ENCODE data around the gene CRYGC. TPM values are rescaled to one million over a fixed set of nuclear protein-coding genes. Genes with fewer than 3 reads are reported as not detected.
"Not testable (repeated sequence)": the region's sequence is repeated elsewhere in the genome, so short reads cannot be mapped to it uniquely, and the experiment has no call there.

CRYGC gene
- total and polyA plus RNA-seq, 2 experiments from 2014 or later: not detected

DNA sequence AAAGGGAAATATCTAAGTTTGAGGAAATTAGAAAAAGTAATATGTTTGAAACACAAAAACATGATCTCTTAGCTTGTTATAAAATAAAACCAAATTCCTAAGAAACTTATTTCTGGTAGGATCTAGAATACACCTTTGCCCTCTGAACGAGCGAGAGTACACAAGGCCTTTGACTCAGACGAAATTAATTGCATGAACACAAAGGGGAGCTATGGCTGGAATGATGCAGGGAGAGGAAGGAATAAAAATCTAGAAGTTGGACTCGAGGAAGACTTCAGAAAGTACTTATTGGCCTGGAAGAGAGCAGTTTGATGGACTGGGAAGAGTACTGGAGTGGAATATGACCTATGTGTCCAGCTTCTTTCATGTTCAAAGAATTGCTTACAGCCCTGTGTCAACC is 4.4 kb downstream of the CRYGC start (continued):
- no peak for TF ChIP-seq EZH2phosphoT487 (IDR thresholded peaks at IDR 0.05; ENCODE audit: unreplicated experiment)
- TF ChIP-seq, protein P1, sequence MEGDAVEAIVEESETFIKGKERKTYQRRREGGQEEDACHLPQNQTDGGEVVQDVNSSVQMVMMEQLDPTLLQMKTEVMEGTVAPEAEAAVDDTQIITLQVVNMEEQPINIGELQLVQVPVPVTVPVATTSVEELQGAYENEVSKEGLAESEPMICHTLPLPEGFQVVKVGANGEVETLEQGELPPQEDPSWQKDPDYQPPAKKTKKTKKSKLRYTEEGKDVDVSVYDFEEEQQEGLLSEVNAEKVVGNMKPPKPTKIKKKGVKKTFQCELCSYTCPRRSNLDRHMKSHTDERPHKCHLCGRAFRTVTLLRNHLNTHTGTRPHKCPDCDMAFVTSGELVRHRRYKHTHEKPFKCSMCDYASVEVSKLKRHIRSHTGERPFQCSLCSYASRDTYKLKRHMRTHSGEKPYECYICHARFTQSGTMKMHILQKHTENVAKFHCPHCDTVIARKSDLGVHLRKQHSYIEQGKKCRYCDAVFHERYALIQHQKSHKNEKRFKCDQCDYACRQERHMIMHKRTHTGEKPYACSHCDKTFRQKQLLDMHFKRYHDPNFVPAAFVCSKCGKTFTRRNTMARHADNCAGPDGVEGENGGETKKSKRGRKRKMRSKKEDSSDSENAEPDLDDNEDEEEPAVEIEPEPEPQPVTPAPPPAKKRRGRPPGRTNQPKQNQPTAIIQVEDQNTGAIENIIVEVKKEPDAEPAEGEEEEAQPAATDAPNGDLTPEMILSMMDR (conservative IDR thresholded peaks at IDR 0.05; ENCODE audit: low read depth in 2 of 2): no peak

DNA sequence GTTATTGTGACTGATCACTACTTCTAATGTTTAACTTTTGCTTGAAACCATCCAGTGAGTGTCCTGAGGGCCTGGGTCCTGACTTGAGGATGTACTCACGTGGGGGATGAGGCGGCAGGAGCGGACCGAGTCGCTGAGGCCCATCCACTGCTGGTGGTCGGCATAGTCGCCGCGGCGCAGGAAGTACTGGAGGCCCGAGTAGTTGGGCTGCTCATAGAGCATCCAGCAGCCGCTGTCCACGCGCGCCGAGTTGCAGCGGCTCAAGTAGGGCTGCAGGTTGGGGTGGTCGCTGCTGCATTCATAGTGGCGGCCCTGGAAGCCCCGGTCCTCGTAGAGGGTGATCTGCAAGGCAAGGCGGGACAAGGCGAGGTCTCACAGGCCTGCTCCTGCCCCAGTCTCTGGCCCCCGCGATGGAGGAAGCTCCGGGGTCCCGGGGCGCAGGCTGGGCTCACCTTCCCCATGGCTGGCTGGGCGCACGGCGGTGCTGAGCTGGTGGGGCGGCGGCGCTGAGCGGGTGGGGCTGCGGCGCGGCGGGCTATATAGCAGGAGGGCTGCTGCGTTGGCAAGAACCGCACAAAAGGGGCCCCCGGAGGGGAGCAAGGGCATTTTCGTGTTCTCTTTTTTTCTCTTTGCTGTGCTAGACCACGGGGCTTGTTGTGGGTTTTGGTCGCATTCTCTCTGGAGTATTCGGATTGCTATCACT is 5.5 kb downstream of the CRYGC start, which contains the start of gene CRYGD:
CRYGD (minus strand) TSS at position 512 of the 703 bp plus-strand sequence; CDS start at position 461, 51 bp downstream.
- H3K4me1 ChIP-seq (ENCODE audit: insufficient read depth); H3K36me3 Mint-ChIP-seq (ENCODE audit: low read depth); H3K9me2 ChIP-seq (ENCODE audit: insufficient read depth); H3K27me3 ChIP-seq (ENCODE audit: insufficient read depth); H3F3A ChIP-seq (replicated peaks; ENCODE audit: low read depth); H3K27ac Mint-ChIP-seq; H3K36me3 ChIP-seq (ENCODE audit: insufficient read depth); H4K20me1 ChIP-seq (replicated peaks; ENCODE audit: insufficient read depth); H3K27ac ChIP-seq (ENCODE audit: low read depth); H3K79me2 ChIP-seq (replicated peaks; ENCODE audit: insufficient read depth); H3K9me3 Mint-ChIP-seq: not testable (repeated sequence)
- ATAC-seq (peak; percentile 97), DNase-seq (ENCODE audit: low spot score) (peak; percentile 78)
- Histone ChIP-seq H3K4me2 (peak within 1 kb of the TSS; percentile 73), H2AFZ (peak within 1 kb of the TSS; percentile 77; the same call in 1 of the 2 replicates), H3K4me3 (peak within 1 kb of the TSS; percentile 52)
- Mint-ChIP-seq H3K27me3 (ENCODE audit: insufficient read depth, low read depth, poor library complexity) (peaks cover 16% of the 10 kb centered on the region), H3K4me1 (peaks cover 14% of the 10 kb centered on the region), H3K4me3 (peak within 1 kb of the TSS; percentile 73)
- TF ChIP-seq CREB1 (CRISPR knock-in tag; IDR thresholded peaks at IDR 0.05; ENCODE audit: low read depth) (peak; percentile 23; the same call in 1 of the 2 replicates), POLR2AphosphoS5 (IDR thresholded peaks at IDR 0.05; ENCODE audit: low read depth) (peak; percentile 48; the same call in 1 of the 2 replicates), ZNF114 (CRISPR knock-in tag; IDR thresholded peaks at IDR 0.05) (0 out of 2 replicates have a peak, but pooled peaks have one; percentile 49)

DNA sequence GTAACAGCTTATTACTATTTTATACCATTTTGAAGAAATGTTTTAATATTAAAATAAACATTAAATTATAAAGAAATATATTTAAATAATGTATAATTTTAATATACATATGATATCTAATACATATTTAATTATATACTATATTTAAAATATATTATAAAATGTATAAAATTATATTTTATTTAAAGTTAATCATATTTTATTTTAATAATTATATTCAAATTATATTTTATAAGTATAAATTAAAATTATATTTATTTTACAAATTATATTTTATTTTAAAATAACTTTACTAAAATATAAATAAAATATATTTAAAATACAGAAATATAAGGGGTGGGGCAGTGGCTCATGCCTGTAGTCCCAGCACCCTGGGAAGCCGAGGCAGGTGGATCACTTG is 7.4 kb downstream of the CRYGC start:
- H3K4me3 ChIP-seq: no peak overlapping the region
- no peak overlapping the region for H2AFZ ChIP-seq
- no peaks in the 10 kb centered on the region for H4K20me1 ChIP-seq (replicated peaks; ENCODE audit: insufficient read depth)
- H3K36me3 ChIP-seq (ENCODE audit: insufficient read depth): no peaks in the 10 kb centered on the region
- DNase-seq (ENCODE audit: low spot score) (no peak), ATAC-seq (no peak)
- H3K27me3 Mint-ChIP-seq (ENCODE audit: insufficient read depth, low read depth, poor library complexity): peaks cover 16% of the 10 kb centered on the region
- no peak overlapping the region for H3K4me3 Mint-ChIP-seq
- no peaks in the 10 kb centered on the region for H3K9me3 Mint-ChIP-seq
- H3K4me1 Mint-ChIP-seq: peaks cover 14% of the 10 kb centered on the region
- no peaks in the 10 kb centered on the region for H3K79me2 ChIP-seq (replicated peaks; ENCODE audit: insufficient read depth)
- H3K4me1 ChIP-seq (ENCODE audit: insufficient read depth): peaks cover 9% of the 10 kb centered on the region; the same call in 1 of the 2 replicates
- H3K9me2 ChIP-seq (ENCODE audit: insufficient read depth): no peaks in the 10 kb centered on the region
- H3K36me3 Mint-ChIP-seq (ENCODE audit: low read depth): no peaks in the 10 kb centered on the region
- no peak overlapping the region for H3K4me2 ChIP-seq
- no peak overlapping the region for H3K27ac ChIP-seq (ENCODE audit: low read depth)
- H3F3A ChIP-seq (replicated peaks; ENCODE audit: low read depth): 0 out of 2 replicates have a peak, but pooled peaks cover 3% of the 10 kb centered on the region
- no peaks in the 10 kb centered on the region for H3K27me3 ChIP-seq (ENCODE audit: insufficient read depth)
- H3K27ac Mint-ChIP-seq: no peak overlapping the region
- TF ChIP-seq, protein P2, sequence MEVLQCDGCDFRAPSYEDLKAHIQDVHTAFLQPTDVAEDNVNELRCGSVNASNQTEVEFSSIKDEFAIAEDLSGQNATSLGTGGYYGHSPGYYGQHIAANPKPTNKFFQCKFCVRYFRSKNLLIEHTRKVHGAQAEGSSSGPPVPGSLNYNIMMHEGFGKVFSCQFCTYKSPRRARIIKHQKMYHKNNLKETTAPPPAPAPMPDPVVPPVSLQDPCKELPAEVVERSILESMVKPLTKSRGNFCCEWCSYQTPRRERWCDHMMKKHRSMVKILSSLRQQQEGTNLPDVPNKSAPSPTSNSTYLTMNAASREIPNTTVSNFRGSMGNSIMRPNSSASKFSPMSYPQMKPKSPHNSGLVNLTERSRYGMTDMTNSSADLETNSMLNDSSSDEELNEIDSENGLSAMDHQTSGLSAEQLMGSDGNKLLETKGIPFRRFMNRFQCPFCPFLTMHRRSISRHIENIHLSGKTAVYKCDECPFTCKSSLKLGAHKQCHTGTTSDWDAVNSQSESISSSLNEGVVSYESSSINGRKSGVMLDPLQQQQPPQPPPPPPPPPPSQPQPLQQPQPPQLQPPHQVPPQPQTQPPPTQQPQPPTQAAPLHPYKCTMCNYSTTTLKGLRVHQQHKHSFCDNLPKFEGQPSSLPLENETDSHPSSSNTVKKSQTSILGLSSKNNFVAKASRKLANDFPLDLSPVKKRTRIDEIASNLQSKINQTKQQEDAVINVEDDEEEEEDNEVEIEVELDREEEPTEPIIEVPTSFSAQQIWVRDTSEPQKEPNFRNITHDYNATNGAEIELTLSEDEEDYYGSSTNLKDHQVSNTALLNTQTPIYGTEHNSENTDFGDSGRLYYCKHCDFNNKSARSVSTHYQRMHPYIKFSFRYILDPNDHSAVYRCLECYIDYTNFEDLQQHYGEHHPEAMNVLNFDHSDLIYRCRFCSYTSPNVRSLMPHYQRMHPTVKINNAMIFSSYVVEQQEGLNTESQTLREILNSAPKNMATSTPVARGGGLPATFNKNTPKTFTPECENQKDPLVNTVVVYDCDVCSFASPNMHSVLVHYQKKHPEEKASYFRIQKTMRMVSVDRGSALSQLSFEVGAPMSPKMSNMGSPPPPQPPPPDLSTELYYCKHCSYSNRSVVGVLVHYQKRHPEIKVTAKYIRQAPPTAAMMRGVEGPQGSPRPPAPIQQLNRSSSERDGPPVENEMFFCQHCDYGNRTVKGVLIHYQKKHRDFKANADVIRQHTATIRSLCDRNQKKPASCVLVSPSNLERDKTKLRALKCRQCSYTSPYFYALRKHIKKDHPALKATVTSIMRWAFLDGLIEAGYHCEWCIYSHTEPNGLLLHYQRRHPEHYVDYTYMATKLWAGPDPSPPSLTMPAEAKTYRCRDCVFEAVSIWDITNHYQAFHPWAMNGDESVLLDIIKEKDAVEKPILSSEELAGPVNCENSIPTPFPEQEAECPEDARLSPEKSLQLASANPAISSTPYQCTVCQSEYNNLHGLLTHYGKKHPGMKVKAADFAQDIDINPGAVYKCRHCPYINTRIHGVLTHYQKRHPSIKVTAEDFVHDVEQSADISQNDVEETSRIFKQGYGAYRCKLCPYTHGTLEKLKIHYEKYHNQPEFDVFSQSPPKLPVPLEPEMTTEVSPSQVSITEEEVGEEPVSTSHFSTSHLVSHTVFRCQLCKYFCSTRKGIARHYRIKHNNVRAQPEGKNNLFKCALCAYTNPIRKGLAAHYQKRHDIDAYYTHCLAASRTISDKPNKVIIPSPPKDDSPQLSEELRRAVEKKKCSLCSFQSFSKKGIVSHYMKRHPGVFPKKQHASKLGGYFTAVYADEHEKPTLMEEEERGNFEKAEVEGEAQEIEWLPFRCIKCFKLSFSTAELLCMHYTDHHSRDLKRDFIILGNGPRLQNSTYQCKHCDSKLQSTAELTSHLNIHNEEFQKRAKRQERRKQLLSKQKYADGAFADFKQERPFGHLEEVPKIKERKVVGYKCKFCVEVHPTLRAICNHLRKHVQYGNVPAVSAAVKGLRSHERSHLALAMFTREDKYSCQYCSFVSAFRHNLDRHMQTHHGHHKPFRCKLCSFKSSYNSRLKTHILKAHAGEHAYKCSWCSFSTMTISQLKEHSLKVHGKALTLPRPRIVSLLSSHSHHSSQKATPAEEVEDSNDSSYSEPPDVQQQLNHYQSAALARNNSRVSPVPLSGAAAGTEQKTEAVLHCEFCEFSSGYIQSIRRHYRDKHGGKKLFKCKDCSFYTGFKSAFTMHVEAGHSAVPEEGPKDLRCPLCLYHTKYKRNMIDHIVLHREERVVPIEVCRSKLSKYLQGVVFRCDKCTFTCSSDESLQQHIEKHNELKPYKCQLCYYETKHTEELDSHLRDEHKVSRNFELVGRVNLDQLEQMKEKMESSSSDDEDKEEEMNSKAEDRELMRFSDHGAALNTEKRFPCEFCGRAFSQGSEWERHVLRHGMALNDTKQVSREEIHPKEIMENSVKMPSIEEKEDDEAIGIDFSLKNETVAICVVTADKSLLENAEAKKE (CRISPR knock-in tag; IDR thresholded peaks at IDR 0.05): no peak
- TF ChIP-seq, protein P3, sequence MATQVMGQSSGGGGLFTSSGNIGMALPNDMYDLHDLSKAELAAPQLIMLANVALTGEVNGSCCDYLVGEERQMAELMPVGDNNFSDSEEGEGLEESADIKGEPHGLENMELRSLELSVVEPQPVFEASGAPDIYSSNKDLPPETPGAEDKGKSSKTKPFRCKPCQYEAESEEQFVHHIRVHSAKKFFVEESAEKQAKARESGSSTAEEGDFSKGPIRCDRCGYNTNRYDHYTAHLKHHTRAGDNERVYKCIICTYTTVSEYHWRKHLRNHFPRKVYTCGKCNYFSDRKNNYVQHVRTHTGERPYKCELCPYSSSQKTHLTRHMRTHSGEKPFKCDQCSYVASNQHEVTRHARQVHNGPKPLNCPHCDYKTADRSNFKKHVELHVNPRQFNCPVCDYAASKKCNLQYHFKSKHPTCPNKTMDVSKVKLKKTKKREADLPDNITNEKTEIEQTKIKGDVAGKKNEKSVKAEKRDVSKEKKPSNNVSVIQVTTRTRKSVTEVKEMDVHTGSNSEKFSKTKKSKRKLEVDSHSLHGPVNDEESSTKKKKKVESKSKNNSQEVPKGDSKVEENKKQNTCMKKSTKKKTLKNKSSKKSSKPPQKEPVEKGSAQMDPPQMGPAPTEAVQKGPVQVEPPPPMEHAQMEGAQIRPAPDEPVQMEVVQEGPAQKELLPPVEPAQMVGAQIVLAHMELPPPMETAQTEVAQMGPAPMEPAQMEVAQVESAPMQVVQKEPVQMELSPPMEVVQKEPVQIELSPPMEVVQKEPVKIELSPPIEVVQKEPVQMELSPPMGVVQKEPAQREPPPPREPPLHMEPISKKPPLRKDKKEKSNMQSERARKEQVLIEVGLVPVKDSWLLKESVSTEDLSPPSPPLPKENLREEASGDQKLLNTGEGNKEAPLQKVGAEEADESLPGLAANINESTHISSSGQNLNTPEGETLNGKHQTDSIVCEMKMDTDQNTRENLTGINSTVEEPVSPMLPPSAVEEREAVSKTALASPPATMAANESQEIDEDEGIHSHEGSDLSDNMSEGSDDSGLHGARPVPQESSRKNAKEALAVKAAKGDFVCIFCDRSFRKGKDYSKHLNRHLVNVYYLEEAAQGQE (IDR thresholded peaks at IDR 0.05; ENCODE audit: unreplicated experiment): no peak
